Left cardiac atrium (tissue), 4 donors: ENCODE data around the gene ARL13B. TPM values are rescaled to one million over a fixed set of nuclear protein-coding genes. Genes with fewer than 3 reads are reported as not detected.
"Not testable (repeated sequence)": the region's sequence is repeated elsewhere in the genome, so short reads cannot be mapped to it uniquely, and the experiment has no call there.

Source experiments
- ATAC-seq, 2 donors: fragments of 200-7000 bp; cut with Tn5 transposase; one replicate each; pipeline ENCODE4 v1.9.1; 2020; ENCODE audit warnings: mild to moderate bottlenecking in 2 of 2, moderate library complexity in 2 of 2
- DNase-seq: peaks from one replicate; pipeline ENCODE4 v3.0.0-alpha.2; 2020
- intact Hi-C, 2 donors: fragments of 100-400 bp; cut with DNase I; formaldehyde crosslinking; loops; one replicate each; pipeline versions ENCODE4 v1.14.1 to v1.15.1; 2022 to 2023
- total RNA-seq, 2 donors: library from RNA; stranded (reverse); fragmentation: NEBNext Ultra II Directional; extraction: Animal tissue kit (Norgen Biotek cat#: 25700); gene quantifications; one replicate each; pipeline ENCODE4 v1.2.1, GENCODE V29; 2021
- donor health status: DM: no; HTN: yes; CAD: no.
- donor health status: DM: no; HTN: yes; CAD: no; lungs with severe emphysema.
- donor health status: DM: yes; HTN: yes; CAD: no.
- donor health status: Dilated cardiomyopathy.

The ARL13B gene
- total RNA-seq, 2 donors from 2014 or later, result 6.7 to 8.6 TPM

DNA sequence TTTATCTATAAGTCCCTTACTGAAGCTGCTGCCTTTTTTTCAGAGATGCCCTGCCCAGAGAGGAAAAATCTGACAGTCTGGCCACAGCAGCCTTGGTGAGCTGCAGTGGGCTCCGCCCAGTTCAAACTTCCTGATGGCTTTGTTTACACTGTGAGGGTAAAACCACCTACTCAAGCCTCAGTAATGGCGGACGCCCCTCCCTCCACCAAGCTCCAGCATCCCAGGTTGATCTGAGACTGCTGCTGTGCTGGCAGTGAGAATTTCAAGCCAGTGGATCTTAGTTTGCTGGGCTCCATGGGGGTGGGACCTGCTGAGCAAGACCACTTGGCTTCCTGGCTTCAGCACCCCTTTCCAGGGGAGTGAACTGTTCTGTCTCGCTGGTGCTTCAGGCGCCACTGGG is 100.6 kb downstream of the ARL13B start:
- ATAC-seq, intact Hi-C loops, DNase-seq: not testable (repeated sequence)

DNA sequence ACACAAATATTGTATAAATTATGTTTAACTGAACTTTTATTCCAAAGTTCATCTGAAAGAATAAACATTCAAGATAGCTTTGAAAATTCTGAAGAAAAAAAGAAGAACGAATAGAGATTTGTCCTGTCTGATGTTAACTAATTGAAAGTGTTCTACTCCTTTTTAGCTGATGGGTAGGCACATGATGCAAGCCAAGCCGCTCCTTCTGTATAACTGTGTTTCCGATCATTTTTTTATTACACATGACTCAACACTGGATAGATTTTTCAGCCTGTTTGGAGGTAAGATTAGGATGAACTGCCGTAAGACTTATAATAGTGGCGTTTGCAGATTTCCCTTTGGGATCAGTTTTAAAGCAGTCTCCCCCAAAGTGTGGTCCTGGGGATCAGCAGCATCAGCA is 101.9 kb downstream of the ARL13B start:
- intact Hi-C loops, result no loop called here
- no peak for DNase-seq
- ATAC-seq, result no peak

DNA sequence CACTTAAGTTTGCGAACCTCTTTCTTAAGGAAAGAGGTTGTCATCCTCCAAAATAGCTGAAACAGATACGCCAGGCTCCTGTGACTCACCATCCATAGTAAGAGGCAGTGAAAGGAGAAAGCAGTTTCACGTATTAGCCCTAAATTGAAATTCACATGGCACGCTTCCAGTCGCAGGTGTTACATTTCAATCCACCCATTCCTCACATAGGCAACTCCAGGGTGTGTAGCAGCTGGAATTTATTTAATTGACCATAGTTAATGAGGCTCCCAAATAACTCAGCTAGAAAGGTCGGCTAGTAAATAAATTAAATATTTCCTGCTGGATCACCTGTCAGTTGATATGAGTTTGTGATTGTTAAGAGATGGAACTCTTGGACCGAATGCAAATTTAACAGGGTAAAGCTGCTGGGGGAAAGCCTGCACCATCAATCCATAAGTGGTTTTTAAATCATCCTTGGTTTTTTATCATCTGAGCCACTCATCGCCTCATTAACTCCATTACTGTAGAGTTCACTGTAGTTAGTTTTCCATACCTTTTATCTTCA is 102.5 kb downstream of the ARL13B start:
- intact Hi-C loops, result no loop called here
- DNase-seq (no peak), ATAC-seq (no peak)

DNA sequence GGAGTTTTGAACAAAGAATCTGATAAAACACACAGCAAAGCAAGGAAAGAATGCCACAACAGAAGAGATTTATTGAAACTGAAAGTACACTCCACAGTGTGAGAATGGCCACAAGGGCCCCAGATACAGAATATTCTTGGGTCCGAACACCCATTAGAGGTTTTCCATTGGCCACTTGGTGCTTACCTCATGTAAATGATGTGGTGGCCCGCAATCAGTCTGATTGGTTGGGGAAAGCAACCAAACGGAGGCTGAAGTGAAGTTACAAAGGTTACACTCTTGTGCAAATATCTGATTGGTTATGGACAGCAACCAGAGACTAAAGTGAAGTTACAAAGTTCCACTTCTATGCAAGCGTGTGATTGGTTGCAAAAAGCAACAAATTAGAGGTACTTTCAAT is 103.3 kb downstream of the ARL13B start:
- intact Hi-C loops, result no loop called here
- ATAC-seq, result no peak

DNA sequence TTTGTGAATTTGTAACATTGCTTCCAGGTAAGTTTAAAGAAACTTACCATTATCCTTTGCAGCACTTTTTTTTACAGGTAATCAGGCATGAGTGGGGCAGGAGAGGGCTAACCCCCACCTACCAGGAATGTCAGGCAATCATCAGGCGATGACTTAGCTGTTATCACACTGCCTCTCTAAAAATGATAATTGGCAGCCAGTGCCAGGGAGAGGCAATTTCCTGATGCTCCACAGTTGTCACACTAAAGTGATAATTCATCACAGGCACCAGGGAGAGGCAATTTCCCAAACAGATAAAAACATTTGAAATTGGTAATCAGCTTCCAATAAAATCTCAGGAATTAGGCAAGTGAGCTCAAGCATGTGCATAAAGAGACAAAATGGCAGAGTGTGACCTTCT is 109.2 kb downstream of the ARL13B start:
- DNase-seq (no peak), ATAC-seq (no peak)
- intact Hi-C loops, result no loop called here

More for the DNA sequence above, 103.3 kb downstream of the ARL13B start:
- DNase-seq, result no peak

DNA sequence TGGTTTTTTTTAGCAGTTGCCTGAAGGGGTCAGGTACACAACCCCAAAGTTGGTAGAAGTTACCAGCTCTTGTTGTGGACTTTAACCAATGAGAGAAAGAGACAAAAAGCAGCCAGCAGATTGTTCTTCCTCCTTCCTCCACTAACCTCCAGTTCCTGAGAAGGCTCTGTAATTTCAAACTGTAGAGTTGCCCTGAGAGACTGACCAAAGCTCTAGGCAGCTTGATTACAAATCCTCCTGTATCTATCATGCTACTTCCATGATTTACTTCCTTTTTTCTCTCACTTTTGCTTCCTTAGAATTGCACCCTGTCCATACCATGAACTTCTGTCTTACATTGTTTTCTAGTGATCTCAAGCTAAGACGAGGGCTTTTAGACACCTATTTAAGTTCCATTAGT is 112.1 kb downstream of the ARL13B start:
- DNase-seq (no peak), ATAC-seq (no peak)
- intact Hi-C loops, result no loop called here

DNA sequence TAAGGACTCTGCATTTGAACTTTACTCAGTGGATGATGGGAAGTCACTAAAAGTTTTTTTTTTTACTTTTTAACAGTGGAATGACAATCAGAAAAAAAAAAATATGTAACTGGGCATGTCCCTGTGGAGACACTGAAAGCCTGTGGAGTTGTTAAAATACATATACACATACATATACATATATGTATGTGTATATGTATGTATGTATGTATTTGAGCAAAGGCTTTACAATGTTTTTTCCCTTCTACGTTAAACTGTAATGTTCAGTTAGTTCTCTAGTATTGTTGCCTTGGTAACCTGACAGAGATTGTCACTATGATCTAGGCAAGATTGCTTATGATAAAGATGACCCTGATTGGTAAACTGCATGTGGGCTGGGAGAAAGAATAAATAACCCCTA is 113.2 kb downstream of the ARL13B start:
- ATAC-seq (no peak), DNase-seq (no peak)
- intact Hi-C loops, result no loop called here

DNA sequence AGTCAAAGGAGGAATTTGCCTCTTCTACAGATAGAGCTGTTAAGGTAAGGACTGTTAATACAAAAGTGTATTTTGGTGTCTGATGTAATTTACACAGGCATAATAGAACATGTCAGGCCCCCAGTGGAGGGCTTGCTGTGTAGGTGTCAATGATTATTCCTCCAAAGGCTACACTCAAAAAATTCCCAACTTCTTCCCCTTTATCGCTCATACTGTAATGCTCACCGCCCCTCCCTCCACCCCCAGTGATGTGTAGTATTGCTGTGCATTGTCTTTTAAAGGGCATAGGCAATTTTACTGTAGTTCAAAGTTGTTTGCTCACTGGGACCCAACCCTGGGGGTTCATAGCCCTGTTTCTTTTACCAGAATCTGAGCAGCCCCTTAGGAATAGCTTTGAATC is 115.2 kb downstream of the ARL13B start:
- ATAC-seq (no peak), DNase-seq (no peak)
- intact Hi-C loops, result no loop called here

DNA sequence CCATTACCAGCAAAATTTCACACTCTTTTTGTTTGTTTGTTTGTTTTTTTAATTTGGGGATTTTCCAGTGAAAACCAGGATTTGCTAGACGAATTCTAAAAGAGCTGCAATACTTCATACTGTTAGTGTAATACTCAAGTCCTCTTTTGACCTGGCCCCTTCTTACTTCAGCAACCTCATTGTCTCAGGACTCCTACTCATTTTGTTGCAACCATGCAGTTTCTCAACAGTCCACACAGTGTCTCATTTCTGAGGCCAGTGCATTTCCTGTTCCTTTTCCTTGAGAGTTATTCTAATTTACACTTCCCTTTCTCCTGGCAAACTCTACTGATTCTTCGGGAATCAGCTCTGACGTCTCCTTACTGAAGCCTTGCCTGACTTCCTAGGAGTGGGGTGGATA is 118.5 kb downstream of the ARL13B start:
- ATAC-seq, result peak in 1 of 2 donors; percentile 39
- intact Hi-C loops, result no loop called here
- no peak for DNase-seq

DNA sequence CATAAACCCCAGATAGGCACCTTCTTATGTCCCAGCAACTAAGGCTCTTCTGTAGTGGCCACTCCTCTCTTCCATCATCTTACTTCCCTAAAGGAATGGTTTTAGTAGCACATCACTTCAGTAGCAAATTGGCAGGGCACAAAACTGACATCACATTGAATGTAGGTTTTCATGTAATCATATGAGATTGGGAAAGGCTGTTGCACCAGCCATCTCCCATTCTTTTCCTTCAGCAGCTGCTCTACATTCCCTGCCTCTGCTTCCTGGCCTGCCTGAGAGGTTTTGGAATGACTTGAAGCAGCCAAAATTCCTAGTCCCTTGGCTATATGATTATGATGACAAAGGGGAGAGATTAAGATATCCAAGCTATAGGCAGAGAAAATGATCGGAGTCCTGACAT is 119.4 kb downstream of the ARL13B start:
- intact Hi-C loops, result no loop called here
- DNase-seq (no peak), ATAC-seq (no peak)

DNA sequence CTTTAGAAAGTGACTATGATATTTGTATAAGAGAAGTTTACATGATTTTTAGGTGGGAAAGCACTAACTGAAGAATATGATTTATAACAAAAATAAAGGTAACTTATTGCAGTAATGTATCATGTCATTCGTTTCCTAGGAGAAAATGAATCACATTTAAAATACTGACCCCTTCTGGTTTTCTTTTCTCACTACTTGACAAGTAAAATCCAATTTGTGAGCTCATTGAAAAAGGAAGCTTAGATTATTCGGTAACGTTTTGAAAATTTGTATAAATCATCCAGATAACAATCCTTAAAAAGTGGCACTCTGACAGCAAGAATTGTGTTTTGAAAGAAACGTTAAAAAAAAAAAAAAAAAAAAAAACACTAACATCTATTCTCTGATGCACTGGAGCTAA is 121.9 kb downstream of the ARL13B start:
- intact Hi-C loops, result no loop called here
- ATAC-seq (no peak), DNase-seq (no peak)

Other genes starting within 250 kb of the ARL13B start
- 10 to 100 TPM; 41.1 to 56.0 TPM for gene PROS1, start 6.3 kb upstream of the ARL13B start, total RNA-seq
- not detected for gene STX19, start 48.4 kb downstream of the ARL13B start, total RNA-seq
- gene DHFR2, start 82.8 kb downstream of the ARL13B start, total RNA-seq, result 1 to 10 TPM; 3.8 to 4.0 TPM
- gene NSUN3, start 82.9 kb downstream of the ARL13B start, total RNA-seq, result 1 to 10 TPM; 6.6 to 9.8 TPM